Fibroblast of pulmonary artery (primary cell): Measurements from ENCODE around the gene DERL2.
A peak's percentile ranks its signal among the peaks of the same experiment; 100 is the strongest.

ENCODE experiments used
- DNase-seq: peaks from one replicate; pipeline ENCODE4 v3.0.0-alpha.2; 2010; ENCODE audit warnings: low read depth
- H3K4me3 ChIP-seq: replicated peaks from 2 replicates; pipeline ENCODE4 v1.5.1; 2011; ENCODE audit warnings: low read depth, mild to moderate bottlenecking, control low read depth, low read length, moderate library complexity
- TF ChIP-seq, protein P1 (sequence below): IDR thresholded peaks from 2 replicates; pipeline ENCODE4 v1.5.1; 2011; ENCODE audit warnings: mild to moderate bottlenecking, control low read depth, low read length, inconsistent platforms; ENCODE audit errors: missing control alignments

The DERL2 gene

DNA sequence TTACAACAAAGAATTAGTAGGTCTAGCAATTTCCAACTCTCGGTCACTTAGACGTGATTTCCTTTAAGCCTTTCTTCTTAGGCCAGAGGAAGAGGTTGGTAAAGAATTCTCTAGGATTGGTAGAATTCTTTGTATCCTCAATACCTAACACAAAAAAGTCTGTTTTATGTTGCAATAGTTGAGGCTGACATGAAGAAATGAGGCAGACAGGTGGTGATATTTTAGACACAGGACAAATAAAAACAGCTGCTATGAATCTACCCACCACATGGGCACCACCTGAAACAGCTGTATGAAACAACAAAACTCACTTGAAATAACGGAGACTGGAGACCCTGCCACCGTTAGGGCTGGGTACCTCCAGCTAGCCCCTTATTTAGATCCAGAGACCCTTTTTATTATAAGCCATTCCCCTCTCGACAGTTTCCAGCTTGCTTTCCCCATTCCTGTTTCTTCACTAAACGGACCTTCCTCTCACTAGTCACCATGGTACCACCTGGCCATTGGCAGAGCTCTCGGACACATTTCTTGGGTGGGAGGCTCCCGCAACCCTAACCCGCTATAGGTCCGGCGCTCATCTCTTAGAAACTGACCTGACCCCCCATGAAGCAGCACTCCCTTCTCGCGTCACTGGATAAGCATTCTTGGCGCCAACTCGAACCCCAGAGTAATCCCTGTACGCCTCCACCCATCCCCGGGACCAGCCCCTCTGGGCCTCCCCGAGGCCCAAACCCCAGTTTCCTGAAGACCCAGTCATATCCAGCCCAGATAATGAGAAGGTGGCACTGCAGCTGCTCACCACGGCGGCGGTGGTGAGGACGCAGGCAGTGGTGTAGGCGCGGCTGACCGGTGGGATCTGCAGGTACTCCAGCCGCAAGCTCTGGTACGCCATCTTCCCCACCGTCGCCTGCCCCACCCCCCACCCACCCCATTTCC is at the start of gene DERL2:
Gene DERL2 (minus strand): TSS at position 909 of the 936 bp plus-strand sequence. CDS start 17 bp downstream, at position 892.
- peak within 1 kb of the TSS; percentile 96 for H3K4me3 ChIP-seq
- TF ChIP-seq, protein P1, sequence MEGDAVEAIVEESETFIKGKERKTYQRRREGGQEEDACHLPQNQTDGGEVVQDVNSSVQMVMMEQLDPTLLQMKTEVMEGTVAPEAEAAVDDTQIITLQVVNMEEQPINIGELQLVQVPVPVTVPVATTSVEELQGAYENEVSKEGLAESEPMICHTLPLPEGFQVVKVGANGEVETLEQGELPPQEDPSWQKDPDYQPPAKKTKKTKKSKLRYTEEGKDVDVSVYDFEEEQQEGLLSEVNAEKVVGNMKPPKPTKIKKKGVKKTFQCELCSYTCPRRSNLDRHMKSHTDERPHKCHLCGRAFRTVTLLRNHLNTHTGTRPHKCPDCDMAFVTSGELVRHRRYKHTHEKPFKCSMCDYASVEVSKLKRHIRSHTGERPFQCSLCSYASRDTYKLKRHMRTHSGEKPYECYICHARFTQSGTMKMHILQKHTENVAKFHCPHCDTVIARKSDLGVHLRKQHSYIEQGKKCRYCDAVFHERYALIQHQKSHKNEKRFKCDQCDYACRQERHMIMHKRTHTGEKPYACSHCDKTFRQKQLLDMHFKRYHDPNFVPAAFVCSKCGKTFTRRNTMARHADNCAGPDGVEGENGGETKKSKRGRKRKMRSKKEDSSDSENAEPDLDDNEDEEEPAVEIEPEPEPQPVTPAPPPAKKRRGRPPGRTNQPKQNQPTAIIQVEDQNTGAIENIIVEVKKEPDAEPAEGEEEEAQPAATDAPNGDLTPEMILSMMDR = no peak
- DNase-seq = peak; percentile 26

DNA sequence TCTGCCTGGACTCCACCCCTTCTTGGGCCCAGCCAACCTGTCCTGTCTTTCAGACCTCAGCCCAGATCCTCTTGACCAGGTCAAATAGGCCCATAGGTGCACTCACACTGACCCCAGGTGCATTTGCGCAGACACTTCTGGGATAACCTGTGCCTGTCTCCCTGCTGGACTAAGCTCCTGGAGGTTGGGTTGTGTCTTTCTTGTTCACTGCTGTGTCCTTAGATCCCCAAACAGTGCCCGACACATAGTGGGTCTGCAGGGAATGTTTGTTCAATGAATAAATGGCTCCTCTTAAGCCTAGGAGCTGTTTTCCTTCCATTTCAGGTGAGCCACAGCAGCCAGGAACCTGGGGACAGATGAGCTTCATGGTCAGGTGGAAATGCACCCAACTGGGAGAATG is 49.5 kb upstream of the DERL2 start:
- no peak overlapping the region for H3K4me3 ChIP-seq
- TF ChIP-seq, protein P1 = no peak
- DNase-seq = no peak

DNA sequence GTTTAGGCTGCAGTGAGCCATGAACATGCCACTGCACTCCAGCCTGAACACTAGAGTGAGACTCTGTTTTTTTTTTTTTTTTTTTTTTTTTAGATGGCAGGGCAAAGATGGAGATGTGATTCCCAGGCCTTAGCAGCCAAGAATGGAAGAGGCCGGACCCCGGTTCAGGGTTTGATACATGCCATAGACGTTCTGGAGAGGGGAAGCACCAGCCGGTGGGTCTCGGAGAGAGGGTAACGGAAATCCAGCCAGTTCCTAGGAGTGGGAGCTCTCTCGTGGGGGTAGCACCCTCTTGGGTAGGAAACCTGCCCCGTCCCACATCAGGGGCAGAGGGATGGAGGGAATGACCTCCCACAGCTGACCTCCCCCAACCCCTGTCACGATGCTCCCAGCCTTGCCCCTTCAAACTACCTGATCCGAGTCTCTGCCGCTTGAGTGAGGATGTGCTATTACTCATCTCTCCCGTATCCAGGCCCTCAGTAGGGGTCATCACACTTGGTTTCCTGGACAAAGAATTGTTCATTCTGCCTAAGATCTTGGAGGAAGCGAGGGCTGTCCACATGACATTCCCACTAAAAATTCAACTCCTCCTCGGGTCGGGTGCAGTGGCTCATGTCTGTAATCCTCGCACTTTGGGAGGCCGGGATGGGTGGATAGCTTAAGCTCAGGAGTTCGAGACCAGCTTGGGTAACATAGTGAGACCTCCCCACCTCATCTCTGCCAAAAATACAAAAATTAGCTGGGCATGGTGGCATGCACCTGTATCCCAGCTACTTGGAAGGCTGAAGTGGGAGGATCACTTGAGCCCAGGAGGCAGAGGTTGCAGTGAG is 47.7 kb upstream of the DERL2 start:
- no peak overlapping the region for H3K4me3 ChIP-seq
- TF ChIP-seq, protein P1 = no peak
- no peak for DNase-seq

DNA sequence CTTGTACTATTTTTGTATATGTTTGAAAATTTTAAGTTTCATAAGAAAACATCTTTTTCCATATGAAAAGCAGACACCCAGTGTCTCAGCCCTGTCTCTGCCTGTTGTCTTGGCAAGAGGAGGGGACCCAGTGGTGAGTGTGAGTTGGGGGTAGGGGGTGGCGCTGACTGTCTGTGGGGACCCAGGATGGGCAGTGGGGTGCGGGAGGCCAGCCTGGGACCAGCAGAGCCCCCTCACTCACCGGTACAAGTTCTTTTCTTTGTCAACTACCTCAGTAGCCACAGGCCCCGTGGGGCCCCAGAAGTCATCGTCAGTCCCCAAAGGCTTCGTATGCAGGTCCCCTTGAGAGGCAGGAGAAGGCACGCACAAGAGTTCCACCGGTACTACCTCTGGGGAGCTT is 46.6 kb upstream of the DERL2 start:
- DNase-seq = no peak
- no peak overlapping the region for H3K4me3 ChIP-seq
- TF ChIP-seq, protein P1 = no peak

DNA sequence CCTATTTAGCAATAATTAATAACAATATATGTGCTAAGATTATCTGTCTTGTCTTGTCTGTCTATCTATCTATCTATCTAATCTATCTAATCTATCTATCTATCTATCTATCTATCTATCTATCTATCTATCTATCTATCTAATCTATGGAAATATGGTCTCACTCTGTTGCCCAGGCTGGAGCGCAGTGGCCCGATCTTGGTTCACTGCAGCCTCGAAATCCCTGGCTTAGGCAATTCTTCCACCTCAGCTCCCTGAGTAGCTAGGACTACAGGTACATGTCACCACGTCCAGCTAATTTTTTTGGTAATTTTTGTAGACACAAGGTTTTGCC is 45.1 kb upstream of the DERL2 start:
- H3K4me3 ChIP-seq = no peak overlapping the region
- TF ChIP-seq, protein P1 = no peak
- DNase-seq = no peak

DNA sequence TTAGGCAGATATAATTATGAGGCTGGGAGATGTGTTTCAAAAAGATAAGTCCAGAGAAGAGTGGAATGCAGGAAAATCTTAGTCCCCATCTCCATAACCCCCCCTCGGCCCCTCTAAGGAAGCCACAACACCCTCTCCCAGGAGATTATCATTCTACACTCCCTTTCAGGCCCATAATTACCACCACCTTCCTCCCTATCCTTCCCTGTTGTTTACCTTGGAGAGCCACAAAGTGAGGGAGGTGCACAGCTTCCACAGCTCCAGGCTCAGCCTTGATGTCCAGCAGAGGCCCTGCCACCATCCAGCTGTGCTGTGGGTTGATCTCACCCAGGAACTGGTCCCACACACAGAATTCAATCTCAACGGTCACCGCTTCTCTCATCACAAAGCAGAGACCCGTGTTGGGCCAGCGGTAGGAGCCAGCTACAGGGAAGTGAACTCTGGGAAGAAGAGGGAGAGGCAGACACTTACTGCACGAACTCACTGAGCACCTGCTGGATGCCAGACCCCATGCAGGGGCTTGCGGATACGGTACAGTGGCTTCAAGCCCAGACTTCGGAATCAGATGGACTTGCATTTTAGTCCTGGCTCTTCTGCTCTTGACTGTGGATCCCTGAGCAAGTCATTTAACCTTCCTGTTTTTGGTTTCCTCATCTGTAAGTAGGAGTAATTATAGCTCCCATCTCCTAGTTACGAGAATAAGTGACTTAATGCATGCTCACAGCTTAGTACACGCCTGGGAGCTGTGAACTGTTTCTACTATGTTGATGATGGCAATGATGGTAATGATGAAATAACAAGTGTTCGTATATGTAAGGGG is 44.5 kb upstream of the DERL2 start:
- H3K4me3 ChIP-seq = no peak overlapping the region
- no peak for DNase-seq
- TF ChIP-seq, protein P1 = no peak
